HG03521 (cell line): ENCODE data around the gene ADI1.
"Not testable (repeated sequence)": the region's sequence is repeated elsewhere in the genome, so short reads cannot be mapped to it uniquely, and the experiment has no call there.

Experiments used
- ATAC-seq: cut with Tn5 transposase; IDR thresholded peaks from one replicate; pipeline ENCODE4 v1.9.1; 2021; ENCODE audit warnings: mild to moderate bottlenecking, moderate library complexity; ENCODE audit not compliant: unreplicated experiment

Gene ADI1

DNA sequence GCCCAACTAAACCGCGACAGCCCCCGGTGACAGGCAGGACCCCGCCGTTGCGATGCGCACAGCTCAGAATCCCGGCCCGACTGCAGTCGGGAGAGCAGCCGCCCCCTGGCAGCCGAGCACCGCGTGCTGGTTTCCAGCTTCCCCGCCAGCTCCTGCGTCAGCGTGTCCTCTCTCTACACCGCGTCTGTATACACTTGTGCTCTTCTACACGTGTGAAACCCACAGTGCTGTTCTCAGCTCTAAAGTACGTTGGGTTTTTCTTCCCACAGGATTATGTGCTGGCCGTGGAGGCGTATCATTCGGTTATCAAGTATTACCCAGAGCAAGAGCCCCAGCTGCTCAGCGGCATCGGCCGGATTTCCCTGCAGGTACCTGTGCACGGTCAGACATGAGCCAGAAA is 54.0 kb downstream of the ADI1 start:
- ATAC-seq: no peak

DNA sequence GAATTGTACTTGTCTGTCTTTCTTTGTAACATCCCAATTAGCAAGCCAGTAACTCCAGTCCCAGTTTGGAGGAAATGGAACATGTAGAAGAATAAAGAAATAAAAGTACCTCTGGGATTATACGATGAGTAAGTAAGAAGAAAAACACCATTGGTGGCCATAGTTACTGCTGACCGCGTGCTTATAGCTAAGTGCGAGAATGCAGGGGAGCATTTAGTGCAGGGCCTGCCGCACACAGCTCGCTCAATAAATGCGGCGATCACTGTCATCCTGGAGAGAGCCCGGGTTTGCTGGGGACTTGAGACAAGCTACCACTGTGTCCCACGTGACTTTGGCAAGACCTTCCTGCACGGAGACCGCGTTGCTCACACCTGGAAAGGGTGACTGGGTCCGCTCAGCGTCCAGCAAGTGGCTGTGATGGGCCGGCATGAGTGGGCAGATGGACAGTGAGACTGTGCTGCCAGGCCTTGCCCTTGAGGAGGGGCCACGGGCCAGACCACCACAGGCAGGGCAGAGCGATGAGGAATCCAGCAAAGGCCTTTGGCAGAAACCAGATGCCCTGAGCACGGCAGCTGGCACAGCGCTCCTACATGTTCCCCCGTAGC is 54.8 kb downstream of the ADI1 start:
- ATAC-seq: no peak

DNA sequence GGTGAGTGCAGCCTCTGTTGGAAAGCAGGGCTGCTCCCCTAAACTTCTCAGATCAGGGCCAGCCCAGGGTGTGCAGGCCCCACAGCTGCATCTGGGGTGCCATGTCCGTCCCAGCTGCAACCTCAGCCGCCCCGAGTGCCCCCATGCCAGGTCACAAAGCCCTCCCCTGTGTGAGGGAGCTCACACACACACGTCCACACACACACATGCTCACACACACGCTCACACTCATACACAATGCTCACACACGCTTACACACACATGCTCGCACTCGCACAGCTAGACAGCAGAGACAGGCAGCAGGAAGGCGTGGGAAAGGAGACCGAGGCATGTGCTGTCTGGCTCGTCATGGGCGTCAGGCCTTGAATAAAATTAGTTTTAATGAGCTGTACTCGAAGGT is 55.4 kb downstream of the ADI1 start:
- ATAC-seq: no peak

DNA sequence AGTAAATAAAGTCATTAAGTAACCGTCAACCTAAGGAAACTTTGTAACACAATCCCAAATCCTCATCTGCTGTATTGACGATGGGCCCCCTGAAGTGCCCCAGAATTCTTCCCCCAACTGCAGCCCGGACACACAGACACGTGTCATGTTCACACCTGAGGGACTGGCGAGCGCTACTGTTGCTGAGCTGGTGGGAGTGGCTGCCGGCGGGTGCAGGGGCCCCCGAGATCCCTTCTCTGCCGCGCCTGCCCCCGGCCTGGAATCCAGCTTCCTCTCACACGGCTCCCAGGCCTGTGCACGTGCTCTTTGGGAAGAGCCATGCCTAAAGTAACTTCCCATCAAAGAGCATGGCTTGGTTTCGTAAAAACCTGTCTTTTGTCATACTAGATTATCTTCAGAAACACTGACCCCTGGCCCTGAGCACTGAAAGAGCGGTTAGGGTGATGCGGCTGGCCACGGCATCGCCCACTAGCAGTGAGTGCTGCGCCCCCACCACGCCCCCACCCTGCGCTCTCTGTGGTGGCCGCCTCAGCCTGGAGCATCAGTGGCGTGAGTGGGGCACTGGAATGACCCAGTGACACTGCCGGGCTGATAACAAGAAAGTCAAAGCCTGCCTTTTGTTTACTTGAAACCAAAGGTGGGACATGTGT is 56.0 kb downstream of the ADI1 start:
- ATAC-seq: no peak

DNA sequence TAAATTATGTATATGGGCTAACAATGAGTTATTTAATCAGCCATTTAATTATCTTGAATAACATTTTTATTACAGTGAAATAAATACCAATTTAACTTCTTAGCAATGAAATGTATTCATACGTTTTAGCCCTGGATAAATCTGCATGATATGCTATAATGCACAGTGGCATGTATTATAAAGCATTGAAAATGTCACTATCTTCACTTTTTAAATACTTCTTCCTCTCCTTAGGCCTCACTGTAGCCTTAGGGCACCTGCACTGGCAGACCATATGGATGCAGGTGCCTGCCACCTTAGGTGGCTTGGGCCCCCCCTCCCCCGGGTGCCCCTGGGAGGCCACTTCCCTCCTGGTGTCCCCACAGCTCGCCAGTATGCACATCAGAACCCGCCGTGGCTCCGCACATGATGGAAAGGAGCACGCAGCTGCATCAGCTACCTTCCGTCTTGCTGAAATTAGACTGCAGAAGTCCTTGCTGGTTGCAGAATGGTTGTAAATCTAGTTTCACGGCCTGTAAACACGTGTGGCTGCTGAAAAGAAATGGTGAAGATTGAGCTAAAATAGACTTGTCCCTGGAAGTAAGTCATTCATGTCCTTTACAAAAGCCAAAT is 56.7 kb downstream of the ADI1 start:
- no peak for ATAC-seq

DNA sequence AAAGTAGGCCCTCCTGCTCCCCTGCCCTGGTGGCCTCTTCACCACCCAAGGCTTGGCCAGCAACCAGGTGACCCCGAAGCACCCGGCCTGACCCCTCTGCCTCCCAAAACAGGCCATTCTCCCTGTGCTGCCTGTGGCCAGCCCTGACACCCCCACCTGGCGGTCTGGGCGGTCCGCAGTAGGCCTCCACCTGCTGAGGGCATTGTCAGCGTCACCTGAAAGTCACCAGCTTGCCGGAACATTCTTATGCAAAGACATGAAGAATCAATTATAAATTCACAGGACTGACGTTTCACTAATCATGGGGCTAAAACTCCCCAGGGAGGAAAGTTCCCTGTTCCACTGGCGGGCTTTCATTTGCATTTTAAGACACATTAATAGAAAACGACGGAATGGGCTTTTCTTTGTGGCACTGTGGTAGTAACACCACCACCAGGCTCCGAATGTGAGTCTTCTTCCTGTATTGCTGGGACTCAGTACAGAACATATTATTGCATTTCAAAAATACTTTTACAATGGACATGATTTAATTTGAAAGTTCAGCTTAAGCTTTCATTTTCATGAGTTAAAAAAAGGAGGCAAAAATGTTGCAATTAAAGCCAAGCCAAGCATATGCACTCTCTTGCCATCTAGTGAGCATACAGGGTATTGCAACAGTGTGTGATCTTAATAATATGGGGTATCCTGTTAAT is 57.4 kb downstream of the ADI1 start:
- peak; percentile 55 for ATAC-seq

DNA sequence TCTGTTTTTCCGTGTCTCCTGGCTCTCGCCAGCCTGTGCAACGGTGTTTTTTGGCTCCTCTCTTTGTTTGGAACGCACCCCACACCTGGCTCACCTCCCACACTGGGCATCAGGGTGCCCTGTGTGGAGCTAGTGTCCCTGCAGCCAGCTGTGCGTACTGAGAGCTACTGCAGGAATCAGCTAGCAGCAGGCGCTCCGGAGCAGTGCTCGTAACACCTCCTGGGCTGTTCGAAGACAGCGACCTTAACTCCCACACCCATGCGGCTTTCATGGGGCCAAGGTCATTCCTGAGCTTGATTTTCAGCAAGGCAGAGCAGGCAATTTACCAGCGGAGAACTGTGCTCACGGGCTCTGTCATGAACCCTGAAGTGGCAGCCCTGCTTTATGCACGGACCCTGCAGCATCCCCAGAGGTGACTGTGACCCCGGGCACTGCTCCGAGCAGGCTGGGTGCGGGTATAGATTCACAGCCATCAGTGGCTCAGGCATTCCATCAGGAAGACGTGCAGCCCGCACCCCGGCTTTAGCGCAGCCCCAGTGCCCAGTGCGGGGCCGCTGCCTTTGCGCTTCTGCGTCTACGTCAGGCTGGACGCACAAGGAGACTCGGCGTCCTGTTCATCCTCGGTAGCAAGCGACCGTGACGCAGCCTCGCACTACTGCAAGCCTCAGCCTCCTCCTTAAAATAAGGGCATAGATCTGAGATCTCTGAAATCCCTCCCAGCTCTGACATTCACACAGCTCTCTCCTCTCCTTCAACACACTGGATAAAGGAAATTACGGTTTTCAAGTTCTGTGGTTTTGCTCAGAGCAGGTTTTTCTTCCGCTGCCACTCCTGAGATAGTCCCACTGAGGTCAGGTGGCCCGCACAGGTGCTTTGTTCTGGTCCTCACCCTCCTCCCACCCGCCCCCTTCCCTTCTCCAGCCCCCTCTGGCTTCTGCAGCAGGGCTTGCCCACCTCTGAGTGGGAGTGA is 58.2 kb downstream of the ADI1 start:
- no peak for ATAC-seq

DNA sequence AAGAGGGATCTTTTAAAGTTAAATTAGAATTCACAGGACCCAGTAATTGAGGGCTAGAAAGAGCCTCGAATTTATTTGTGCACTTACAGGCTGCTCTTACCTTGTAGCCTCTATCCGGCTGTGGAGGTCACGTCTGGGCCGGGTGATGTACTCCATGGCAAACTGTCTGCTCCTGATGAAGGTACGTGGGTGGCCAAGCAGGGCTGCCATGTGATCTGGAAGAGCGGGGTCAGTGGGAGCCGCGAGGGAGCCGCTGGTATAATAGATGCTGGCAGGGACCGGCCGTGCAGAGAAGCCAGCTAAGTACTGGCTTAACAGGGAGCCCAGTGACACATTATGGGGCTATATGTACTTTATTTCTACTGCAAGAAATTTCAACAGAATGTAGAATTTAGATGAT is 59.2 kb downstream of the ADI1 start:
- no peak for ATAC-seq

DNA sequence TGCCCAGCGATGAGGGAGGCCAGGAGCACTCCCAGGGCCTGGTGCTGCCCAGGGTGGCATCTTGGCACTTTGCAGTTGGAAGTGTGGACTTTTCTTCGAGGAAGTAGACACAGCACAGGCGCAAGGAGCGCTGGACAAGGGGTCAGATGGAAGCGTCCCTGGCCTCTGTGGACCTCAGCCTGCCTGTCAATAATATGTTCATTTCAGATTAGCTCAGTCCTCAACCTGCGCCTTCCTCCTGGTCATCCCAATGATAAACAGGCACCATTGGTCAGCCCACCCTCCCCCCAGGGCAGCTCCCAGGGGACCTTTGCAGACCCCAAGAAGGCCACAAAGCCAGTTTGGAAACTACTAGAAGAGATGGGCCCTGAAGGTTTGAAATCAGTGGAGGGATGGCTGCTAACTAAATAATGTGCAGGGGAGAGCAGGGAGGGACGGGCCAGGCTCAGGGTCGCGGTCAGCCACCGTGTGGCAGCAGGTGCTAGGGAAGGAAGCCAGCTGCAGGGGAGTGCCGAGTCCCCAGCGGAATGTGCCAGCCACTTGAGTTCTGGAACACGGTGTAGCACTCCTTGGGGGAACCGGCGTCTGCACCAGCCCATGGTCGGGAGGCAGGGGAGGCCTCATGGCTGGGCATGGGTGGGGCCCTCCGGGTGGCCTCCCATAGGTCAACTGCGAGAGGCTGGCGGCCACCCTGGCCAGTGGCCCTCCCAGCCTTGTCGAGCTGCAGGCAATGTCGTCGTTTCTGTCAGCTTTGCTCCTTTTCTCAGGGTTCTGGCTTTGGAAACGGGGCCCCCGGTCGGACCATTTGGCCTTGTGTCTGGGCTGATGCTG is 59.9 kb downstream of the ADI1 start:
- no peak for ATAC-seq

DNA sequence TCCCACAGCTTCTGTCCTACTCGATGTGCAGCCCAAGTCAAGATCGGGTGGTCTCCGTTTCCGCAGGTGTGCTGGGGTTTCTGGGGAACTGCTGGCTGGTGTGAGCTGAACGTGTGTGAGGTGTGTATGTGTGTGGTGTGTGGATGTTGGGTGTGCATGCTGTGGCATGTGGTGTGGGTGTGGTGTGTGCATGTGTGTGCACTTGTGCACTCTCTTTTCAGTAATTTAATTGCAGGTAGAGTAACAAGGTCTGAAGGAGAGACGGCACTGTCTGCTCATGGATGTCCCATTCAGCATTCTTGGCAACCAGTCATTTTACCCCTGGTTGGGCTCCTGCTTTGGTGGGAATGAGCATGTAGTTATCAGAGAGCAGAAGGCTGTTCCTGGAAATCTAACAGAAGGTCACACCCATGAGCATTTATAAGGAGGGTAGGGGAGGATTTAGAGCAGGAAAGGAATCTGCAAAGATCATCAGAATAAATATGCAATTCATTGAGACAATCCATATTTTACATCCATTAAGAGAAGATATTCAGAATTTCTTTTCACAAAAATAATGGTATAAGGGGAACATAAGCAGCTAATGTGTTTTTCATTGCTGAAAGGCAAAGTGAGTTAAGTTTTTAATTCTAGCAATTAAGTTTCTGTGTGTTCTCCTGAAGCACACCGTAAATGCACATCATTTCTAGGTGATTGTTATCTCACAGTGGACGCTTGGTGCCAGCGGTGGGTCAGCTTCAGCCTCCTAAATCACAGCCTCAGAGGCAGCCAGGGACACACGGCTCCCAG is 60.7 kb downstream of the ADI1 start:
- no peak for ATAC-seq

DNA sequence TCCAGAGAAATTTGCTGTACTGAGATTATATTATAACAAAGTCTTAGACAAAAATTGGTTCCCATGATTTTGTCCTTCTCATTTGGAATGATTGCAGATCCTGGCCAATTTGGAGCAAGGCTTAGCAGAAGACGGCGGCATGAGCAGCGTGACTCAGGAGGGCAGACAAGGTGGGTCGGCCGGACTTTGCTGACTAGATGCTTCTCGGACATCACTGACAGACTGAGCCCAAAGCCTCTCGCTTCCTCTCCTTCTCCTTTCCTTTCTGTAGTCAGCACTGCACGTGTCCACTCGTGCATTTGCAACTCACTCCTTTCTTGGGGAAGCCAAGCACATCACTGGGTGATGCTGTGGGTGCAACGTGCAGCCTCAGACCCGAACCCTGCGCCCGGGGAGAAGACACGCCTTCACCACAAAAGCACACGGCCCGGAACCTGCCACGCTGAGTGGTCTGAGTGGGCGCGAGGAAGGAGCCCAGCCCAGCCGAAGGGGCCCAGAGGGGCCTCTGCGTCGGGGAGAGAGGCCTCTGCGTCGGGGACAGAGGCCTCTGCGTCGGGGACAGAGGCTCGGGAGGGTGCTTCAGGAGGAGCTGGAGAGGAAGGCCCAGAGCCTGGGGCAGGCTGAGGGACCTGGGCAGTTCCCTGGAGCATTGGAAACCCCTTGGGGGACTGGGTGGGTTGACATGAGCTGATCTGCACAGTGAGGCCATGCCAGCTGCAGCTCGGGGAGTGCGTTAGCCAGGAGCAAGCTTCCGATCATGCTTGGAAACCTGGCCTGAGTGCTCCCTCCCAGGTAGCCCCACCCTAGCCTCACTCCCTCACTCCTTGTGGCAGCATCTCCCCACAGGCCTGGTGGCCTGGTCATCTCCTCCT is 61.6 kb downstream of the ADI1 start:
- ATAC-seq: no peak

DNA sequence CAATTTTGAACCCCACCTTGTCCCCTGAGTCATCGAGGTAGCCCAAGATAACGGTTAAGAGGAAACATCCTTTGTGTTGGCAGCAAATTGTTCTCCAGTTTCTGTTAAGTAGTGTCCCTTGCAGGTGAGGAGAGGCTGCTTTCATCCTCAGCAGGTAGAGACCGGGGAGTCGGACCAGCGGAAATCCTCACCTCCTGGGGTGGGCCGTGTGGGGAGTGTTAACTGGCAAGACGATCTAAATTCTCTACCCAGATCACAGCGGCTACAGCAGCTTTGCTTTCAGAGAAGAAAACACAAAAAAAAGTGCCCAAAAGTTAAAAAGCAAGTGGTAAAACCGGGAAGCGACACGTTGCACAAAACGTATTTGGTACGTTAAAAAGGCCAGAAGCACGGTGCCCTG is 63.2 kb downstream of the ADI1 start:
- ATAC-seq: no peak

DNA sequence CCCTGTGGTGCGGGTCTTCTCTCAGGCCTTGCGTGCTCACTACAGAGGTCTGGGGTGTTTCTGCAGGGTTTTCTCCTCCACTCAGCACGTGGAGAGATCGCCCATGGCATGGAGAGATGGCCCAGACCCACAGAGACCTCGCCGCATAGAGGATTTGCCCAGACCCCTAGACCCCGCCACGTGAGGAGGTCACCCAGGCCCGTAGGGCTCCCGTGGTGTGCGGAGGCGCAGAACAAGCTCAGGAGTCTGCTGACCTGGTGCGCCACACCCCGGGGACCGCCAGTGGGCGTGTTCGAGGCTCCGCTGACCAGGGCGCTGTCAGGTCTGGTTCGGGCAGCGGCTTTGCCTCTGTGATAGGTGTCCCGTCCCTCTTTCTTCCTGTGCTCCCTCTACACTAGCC is 64.5 kb downstream of the ADI1 start:
- no peak for ATAC-seq

DNA sequence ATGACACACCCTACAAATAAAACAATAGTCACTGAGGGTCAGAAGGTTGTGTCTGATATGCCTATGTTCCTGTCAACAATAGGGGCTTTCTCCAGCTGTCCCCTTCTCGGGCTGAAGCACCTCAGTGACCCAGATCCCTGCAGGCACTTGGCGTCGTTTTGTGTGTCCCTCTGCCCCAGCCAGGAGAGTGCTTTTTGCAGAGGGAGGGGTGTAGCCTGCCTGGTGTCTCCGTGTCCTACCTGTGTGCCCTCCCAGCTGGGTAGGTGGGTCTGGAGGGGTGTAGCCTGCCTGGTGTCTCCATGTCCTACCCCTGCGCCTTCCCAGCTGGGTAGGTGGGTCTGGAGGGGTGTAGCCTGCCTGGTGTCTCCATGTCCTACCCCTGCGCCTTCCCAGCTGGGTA is 65.3 kb downstream of the ADI1 start:
- not testable (repeated sequence) for ATAC-seq

DNA sequence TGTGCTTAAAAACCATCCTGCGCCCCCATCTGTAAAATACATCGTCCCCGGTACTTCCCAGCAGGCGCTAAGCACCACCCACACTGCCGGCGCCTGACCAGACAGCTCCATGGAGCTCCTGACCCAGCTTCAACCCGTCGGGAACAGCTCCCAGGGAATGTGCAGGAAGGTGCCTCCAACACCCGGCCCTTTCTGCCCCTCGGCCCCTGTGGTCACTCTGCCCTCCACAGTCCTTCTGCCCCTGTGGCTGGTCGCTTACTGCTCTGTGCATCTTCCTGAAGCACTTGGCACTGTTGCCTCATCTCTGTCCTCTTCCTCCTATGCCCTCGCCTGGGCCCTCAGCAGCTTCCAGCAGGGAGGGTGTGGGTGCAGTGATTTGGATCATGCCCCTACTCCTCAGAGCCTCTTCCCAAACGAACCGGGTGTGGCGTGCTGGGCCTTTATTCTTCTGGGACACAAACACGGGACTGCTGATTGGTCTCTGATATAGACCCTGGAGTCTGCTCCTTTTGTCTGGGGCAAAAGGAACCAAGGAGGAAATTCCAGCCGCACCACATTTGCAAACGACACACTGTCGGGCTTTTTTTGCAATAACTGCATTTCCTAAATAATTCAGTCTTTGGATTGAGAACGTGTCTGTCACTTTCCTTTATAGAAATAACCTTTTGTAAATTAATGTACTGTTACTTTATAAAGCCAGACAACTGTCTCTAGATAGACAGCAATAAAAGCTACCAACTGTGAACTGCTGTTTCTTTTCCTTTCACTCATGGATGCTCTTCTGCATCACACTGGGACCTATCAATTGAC is 65.9 kb downstream of the ADI1 start:
- ATAC-seq: no peak

DNA sequence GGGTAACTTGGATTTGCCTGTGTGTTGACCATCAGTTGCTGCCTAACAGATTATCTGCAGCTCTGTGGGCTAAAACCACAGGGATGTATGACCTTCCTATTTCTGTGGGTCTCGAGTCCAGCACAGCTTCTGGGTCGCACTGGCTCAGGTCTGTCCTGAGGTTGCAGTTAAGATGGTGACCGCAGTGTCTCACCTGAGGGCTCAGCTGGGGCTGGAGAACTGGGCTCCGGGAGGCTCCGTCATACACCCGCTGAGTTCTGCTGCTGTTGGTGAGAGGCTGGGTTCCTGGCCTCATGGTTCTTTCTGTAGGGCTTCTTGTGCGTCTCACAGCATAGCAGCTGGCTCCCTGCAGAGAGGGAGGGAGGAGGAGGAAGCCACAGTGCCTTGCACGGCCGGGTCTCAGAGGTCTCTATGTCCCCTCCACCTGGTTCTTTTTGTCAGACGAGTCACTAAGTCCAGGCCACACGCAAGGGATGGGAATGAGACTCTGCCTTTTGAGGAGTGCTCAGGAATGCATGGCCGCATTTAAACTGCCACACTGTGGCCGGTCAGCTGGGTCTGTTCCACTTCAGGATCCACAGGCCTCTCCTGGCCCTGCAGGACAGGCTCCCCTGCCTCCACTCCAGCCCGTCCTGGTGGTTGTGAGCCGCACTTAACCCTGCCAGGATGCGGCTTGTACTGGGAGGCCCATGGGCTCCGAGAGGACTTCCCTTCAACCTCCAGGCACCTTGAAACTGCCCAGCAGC is 67.2 kb downstream of the ADI1 start:
- ATAC-seq: no peak

DNA sequence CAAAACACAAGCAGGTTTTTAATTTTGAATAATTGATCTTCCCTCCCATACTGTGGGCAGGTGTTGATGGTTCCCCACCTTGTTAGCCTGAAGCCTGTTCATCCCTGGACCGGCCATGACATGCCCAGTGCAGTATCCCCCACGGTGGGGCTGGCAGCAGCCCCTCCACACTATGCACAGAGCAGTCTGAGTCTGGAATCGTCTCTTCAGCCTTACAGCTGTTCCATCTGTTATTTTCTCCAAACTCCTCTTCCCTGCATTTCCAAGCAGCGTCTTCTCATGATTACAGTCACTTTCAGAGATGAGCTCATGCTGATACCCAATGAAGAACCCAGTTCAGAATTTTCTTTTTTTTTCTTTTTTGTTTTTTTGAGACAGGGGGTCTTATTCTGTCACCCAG is 68.2 kb downstream of the ADI1 start:
- ATAC-seq: no peak
